ENCODE measurements around the gene TMEM101.
"Not testable (repeated sequence)": the region's sequence is repeated elsewhere in the genome, so short reads cannot be mapped to it uniquely, and the experiment has no call there.

TMEM101 gene

DNA sequence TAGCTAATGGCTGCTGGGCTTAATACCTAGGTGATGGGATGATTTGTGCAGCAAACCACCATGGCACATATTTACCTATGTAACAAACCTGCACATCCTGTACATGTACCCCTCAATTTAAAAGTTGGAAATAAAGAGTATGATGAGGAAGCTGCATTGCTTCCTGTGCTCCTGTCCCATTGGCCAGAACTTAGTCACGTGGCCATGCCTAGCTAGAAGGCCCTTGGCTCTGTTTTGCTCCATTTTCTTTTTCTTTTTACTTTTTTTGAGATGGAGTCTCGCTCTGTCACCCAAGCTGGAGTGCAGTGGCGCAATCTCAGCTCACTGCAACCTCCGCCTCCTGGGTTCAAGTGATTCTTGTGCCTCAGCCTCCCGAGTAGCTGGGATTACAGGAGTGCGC, 53.5 kb downstream of the TMEM101 start:
- not testable (repeated sequence) for H3K36me3 ChIP-seq (ENCODE audit: control insufficient read depth, insufficient read depth, low read length); H3K9me3 ChIP-seq (ENCODE audit: control insufficient read depth, insufficient read depth, low read length); H3K4me1 ChIP-seq (ENCODE audit: control insufficient read depth, insufficient read depth, low read length); H3K4me3 ChIP-seq (ENCODE audit: low read length); H3K27ac ChIP-seq (ENCODE audit: low read length); H3K27me3 ChIP-seq (ENCODE audit: control insufficient read depth, insufficient read depth, low read length); DNase-seq (ENCODE audit: low read depth, low spot score)
- no CpG with 5 or more reads among the region's 6 CpGs for WGBS (ENCODE audit: insufficient coverage, insufficient read length)
